ENCODE data around the gene PRKAB2.
"Not testable (repeated sequence)": the region's sequence is repeated elsewhere in the genome, so short reads cannot be mapped to it uniquely, and the experiment has no call there.

DNA sequence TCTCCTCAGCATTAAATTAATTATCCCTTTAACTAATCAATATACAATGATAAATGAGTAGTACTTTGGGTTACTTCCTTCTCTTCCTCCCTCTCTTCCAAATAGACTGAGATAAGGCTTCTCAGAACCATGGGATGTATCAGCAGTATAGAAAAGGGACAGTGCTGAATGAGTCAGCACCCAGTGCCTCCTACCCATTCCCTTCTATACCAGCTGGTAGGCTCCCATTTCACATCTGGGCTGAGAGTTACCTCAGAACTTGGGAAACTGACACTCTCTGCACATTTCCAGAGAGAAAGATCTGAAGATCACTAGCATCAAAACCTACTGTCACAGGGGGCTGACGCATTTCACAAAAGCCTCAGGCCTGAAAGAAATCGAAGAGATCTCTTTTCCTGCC is 15.2 kb downstream of the PRKAB2 start:
- TF ChIP-seq, protein P1, sequence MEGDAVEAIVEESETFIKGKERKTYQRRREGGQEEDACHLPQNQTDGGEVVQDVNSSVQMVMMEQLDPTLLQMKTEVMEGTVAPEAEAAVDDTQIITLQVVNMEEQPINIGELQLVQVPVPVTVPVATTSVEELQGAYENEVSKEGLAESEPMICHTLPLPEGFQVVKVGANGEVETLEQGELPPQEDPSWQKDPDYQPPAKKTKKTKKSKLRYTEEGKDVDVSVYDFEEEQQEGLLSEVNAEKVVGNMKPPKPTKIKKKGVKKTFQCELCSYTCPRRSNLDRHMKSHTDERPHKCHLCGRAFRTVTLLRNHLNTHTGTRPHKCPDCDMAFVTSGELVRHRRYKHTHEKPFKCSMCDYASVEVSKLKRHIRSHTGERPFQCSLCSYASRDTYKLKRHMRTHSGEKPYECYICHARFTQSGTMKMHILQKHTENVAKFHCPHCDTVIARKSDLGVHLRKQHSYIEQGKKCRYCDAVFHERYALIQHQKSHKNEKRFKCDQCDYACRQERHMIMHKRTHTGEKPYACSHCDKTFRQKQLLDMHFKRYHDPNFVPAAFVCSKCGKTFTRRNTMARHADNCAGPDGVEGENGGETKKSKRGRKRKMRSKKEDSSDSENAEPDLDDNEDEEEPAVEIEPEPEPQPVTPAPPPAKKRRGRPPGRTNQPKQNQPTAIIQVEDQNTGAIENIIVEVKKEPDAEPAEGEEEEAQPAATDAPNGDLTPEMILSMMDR (conservative IDR thresholded peaks at IDR 0.05): not testable (repeated sequence)
- TF ChIP-seq ZFX (IDR thresholded peaks at IDR 0.05): not testable (repeated sequence)
